Activated CD8-positive, alpha-beta memory T cell treated with anti-CD3 and anti-CD28 coated beads for 36 hours (primary cell): ENCODE data around the gene CELA3B. TPM values are rescaled to one million over a fixed set of nuclear protein-coding genes. Genes with fewer than 3 reads are reported as not detected.
"Not testable (repeated sequence)": the region's sequence is repeated elsewhere in the genome, so short reads cannot be mapped to it uniquely, and the experiment has no call there.

Experiments
- CTCF ChIA-PET: fragments of 350-600 bp; sonication (Branson Sonifier 250); formaldehyde crosslinking; loops from one replicate; lab custom pipeline; 2021; ENCODE audit warnings: antibody characterized with exemption; lab: Charles Lee
- POLR2A ChIA-PET: fragments of 350-600 bp; sonication (Branson Sonifier 250); formaldehyde crosslinking; loops from one replicate; lab custom pipeline; 2021; ENCODE audit warnings: antibody characterized with exemption; lab: Charles Lee
- total RNA-seq, 2 experiments: library from RNA; stranded (reverse); gene quantifications; one replicate each; pipeline ENCODE4 v1.2.3, GENCODE V29; 2021

Gene CELA3B, protein sequence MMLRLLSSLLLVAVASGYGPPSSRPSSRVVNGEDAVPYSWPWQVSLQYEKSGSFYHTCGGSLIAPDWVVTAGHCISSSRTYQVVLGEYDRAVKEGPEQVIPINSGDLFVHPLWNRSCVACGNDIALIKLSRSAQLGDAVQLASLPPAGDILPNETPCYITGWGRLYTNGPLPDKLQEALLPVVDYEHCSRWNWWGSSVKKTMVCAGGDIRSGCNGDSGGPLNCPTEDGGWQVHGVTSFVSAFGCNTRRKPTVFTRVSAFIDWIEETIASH
- not detected for total RNA-seq

DNA sequence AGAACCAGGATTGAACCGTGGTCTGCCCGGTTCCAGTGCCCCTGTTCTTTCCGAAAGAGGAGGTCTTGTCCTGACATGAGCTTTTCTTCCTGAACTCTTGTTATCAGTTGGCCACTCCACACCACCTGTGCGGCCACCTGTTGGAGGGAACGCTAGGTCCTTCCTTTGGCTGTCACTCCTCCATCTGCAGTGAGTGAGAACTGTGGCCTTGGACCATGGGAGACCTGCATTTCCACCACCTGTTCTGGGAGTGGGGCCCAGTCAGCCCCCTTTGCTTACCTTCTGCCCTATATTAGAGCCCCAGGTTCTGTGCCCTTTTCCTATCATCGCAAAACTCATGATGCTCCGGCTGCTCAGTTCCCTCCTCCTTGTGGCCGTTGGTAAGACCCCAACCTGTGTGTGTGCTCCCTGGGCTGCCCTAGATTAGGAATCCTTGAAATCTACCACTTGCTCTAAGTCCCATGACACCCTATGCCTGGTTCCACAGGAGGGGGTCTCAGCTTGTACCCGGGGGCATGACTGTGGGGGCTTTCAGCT lies at the start of gene CELA3B:
CELA3B (plus strand) TSS at position 320 of the 537 bp plus-strand sequence; CDS start at position 338, 18 bp downstream.
- POLR2A ChIA-PET, result not testable (repeated sequence)

GRCh38 chr1:21927533-21928237 lies 49.1 kb upstream of the CELA3B start:
- CTCF ChIA-PET, result no interaction called here
- POLR2A ChIA-PET, result no interaction called here

More for the DNA sequence above, at the start of gene CELA3B:
- CTCF ChIA-PET, result not testable (repeated sequence)

DNA sequence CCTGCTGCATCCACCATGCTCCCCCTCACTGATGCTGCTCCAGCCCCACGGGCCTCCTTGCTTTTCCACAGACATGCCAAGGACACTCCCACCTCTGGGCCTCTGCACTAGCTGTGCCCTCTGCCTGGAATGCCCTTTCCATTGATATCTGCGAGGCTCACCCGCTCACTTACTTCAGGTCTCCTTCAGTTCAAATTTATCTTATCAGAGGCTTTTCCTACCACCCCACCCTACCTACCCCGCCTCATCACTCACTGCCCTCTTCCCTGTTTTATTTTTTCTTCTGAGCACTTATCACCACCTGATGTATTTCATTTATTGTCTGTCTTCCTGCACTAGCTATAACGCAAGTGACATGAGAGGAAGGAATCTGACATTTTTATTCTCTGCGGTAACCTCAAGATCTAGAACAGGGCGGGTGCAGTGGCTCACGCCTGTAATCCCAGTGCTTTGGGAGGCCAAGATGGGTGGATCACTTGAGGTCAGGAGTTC lies 46.7 kb upstream of the CELA3B start:
- ChIA-PET CTCF (no interaction called here), POLR2A (no interaction called here)

DNA sequence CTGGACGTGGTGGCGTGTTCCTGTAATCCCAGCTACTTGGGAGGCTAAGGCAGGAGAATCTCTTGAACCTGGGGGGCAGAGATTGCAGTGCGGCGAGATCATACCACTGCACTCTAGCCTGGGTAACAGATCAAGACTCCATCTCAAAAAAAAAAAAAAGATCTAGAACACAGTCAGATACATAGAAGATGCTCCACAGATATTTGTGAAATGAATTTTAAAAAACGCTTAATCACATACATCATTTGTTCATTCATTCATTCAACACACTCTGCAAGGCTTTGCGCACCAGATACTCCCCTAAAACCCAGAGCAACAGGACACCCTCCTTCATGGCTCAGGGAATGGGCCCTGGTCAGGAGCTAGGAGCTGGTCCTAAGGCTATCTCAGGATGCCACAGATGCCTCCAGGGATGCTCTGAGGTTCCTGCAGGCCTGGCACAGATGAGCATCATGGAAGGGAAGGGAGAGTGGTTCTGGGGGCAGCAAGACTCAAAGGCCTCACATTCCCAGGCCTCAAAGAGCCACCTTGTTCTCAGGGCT lies 46.1 kb upstream of the CELA3B start:
- ChIA-PET POLR2A (no interaction called here), CTCF (no interaction called here)

- POLR2A ChIA-PET, result no interaction called here
- CTCF ChIA-PET, result no interaction called here
Measured at GRCh38 chr1:21931171-21932093, 45.4 kb upstream of the CELA3B start.

- POLR2A ChIA-PET, result no interaction called here
- CTCF ChIA-PET, result no interaction called here
Measured at GRCh38 chr1:21932127-21932526, 44.7 kb upstream of the CELA3B start.

DNA sequence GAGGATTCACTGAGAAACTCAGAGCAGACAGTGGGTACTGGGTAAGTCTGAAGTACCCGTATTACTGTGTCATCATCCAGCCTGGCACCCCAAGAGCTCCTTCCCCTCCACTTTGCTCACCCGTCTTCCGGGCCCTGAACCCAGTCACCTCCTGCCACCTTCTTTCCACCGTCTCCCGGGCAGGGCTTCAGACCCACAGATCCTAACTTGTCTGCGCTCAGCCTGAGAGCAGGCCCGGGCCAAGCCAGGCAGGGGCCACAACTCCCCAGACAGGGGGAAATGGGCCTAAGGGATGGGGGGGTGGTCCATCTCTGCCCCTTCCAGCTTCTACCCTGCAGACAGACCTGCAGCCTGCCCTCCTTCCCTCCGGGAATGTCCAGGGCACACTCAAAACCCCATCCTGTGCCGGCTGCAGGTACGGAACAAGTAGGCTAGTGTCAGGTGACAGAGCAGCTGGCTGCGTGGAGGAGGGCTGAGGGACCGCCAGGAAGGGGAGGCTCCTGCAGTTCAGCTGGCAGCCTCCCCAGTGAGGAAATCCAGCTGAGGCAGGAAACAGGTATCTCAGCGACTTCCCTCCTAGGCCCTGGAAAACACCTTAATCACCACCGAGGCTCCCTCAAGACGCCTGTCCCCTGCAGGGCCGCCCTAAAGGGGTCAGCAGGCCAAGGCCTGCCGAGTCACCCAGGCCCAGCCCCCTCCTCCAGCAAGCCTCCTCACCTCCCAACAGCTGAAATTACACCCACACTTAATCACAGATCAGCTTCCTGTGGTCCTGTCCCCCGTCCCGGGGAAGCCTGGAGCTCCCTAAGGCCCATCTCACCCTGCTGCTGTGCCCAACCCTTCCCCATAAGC lies 43.2 kb upstream of the CELA3B start:
- POLR2A ChIA-PET, result no interaction called here
- CTCF ChIA-PET, result no interaction called here

DNA sequence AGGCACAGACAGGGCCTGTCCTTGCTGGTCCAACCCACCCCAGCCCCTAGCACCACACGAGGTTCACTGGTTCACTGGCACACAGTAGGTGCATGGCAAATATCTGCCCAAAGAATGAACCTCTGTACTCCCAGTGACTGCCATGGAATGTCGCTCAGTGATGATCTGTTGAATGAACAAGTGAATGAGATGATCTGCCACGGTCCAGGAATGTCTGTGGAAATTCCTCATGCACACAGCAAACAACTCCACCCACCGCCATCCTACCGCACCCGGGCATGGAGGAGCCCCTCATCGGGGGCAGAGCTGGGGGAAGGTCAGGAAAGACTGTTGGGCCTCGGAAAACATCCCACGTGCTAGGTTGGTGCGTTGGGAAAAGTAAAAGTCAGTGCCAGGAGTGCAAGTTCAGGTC lies 41.4 kb upstream of the CELA3B start:
- ChIA-PET POLR2A (no interaction called here), CTCF (interaction anchor here (0.6 to 0.8 kb wide), 2 partner anchors 86 to 298 kb away, joined by 3 to 4 read pairs; no protein-coding TSS in a partner anchor)

GRCh38 chr1:21935891-21936365 lies 40.9 kb upstream of the CELA3B start:
- POLR2A ChIA-PET, result no interaction called here

GRCh38 chr1:21936366-21937031 lies 40.3 kb upstream of the CELA3B start:
- POLR2A ChIA-PET, result no interaction called here

More at GRCh38 chr1:21935891-21936365, 40.9 kb upstream of the CELA3B start:
- CTCF ChIA-PET, result interaction anchor here (0.8 kb wide), 1 partner anchor 85 kb away, joined by 3 read pairs; no protein-coding TSS in a partner anchor

GRCh38 chr1:21937034-21937371 lies 39.8 kb upstream of the CELA3B start, which contains the start of gene HSPG2:
HSPG2 (minus strand) TSS chr1:21937310; CDS start chr1:21937217, 93 bp downstream.
- POLR2A ChIA-PET, result interaction anchor here (1.0 kb wide), 1 partner anchor 164 kb away, joined by 3 read pairs; no protein-coding TSS in a partner anchor
- CTCF ChIA-PET, result no interaction called here

More at GRCh38 chr1:21936366-21937031, 40.3 kb upstream of the CELA3B start:
- CTCF ChIA-PET, result interaction anchor here (0.8 kb wide), 1 partner anchor 85 kb away, joined by 3 read pairs; no protein-coding TSS in a partner anchor

DNA sequence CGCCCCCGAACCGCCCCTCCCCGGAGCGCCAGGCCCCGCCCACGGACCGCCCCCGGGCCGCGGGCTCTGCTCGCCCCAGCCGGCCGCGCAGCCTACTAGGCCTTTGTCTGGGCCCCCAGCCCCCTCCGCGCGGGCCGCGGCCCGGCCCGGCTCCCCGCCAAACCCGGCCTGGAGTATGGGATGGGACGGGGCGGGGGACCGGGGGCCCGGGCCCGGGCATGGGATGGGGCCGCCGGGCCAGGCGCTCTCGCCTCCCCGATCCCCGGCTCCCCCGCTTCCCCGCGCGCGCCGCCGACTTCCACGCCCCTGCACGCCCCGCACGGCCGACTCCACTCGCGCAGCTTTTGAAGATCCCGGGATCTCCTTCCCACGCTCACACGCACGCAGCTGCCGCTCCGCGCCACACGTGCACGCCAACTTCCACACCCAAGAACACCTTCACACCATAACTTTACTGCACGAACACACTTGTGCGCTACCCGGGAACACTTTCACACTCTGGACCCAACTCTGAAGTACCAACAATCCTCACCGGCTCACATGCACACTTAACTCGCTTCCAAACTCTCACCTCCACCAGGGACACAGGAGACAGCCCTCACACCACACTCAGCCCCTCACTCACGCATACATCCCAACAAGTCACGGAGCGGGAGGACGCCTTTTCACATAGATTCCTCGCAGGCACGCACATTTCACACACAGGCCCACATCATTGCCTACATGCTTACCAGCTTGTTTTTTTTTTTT lies 39.3 kb upstream of the CELA3B start:
- ChIA-PET POLR2A (interaction anchor here (1.0 kb wide), 1 partner anchor 165 kb away, joined by 3 read pairs; no protein-coding TSS in a partner anchor), CTCF (no interaction called here)

DNA sequence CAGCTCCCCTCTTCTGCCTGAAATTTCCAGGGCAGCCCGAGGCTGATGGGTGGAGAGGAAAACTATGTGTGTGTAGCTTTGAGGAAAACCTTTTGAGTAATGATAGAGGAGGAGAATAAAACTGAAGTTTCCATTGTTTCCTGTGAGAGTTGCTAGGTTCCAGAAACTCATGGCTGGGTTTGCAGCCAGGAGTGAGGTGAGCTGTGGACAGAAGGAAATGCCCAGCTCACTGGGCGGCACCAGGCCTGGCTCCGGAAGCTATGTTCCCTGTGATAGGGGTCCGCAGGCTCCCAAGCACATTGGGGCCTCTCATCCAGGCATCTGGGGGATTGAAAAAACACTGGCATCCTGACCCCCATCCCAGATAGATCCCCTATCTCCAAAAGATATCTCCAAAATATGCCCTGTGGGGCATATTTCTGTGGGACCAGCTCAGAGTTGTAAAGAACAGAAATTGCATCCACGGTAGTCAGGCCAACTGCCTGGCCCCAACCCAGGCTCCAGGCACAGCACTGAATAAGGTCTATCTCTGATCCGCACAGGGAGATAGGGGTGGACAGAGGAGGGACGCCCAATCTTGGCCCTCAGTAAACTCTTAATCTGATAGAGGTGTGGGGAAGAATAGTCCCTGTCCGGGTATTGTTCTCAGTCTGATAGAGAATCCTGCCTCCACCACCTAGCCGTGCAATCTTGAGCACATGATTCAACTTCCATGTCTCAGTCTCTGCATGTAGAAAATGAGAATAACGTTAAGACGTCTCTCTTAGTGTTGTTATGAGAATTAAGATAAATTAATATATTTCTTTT lies 37.9 kb upstream of the CELA3B start:
- POLR2A ChIA-PET, result no interaction called here
- CTCF ChIA-PET, result no interaction called here

DNA sequence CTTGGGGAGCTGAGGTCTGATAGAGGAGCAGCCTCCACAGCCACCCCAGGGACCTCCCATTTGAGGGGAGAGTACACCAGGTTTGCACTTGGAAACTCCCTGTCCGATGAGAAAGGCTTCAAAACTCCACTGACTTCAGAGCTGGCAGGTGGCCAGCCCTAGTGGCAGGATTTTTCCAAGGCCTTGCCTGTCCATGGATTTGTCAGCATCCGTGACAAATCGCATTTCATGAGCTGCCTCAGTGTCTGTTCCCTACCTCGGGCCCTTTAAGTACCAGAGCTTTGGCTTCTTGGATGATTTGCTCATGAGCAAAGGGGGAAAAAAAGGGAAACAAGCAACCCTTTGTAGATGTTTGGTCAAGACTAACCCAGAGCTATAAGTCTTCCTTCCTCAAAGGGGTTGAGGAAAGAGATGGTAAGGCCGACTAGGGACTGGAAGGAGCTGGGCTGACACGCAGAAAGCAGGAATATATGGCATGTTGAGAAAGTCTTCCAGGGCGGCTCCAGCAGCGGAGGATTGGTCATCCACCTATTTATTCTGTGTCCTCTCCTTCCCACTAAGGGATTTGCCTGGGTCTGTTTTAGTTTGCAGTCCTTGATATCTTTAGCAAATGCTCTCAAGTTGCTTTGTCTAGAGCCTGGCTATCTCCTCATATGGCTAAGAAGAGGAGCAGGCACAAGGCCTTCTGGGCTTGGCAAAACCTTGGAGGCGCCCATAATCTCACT lies 37.0 kb upstream of the CELA3B start:
- POLR2A ChIA-PET, result interaction anchor here (0.6 kb wide), 1 partner anchor 220 kb away, joined by 3 read pairs; no protein-coding TSS in a partner anchor
- CTCF ChIA-PET, result no interaction called here

DNA sequence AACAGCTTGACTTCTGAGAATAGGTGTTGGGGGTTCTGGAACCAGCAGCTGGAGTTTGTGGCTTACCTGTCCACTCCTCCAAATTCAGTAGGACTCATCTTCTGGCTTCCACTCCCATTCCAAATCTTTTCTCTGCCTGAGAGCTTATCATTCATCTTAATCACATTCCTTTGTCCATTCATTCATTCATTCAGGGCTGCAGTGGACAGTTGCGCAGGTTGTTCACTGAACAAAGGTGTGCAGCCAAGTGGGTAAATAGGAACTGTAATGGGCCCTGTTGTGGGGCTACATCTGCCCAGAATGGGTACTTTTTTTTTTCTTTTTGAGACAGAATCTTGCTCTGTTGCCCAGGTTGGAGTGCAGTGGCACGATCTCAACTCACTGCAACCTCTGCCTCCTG lies 36.3 kb upstream of the CELA3B start:
- POLR2A ChIA-PET, result no interaction called here

More for the DNA sequence above, 36.3 kb upstream of the CELA3B start:
- CTCF ChIA-PET, result no interaction called here
